Testis (tissue), 3 donors: ENCODE data around the gene MFAP5. TPM values are rescaled to one million over a fixed set of nuclear protein-coding genes. Genes with fewer than 3 reads are reported as not detected.

Source experiments
- DNase-seq: peaks from one replicate; pipeline ENCODE4 v3.0.0-alpha.2; 2019
- H3K27ac ChIP-seq, 2 donors: fragments of 200-600 bp; sonication (generic); one replicate each; pipeline ENCODE4 v1.5.1; 2019
- H3K27me3 ChIP-seq: fragments of 200-600 bp; sonication (generic); one replicate; pipeline ENCODE4 v1.5.1; 2019
- H3K36me3 ChIP-seq: fragments of 200-600 bp; sonication (generic); one replicate; pipeline ENCODE4 v1.5.1; 2017; ENCODE audit warnings: low read depth; ENCODE audit errors: missing control alignments
- H3K4me1 ChIP-seq: fragments of 200-600 bp; sonication (generic); one replicate; pipeline ENCODE4 v1.5.1; 2019
- H3K4me3 ChIP-seq, 2 donors: fragments of 200-600 bp; sonication (generic); one replicate each; pipeline ENCODE4 v1.5.1; 2017 to 2019
- H3K9me3 ChIP-seq: fragments of 200-600 bp; sonication (generic); one replicate; pipeline ENCODE4 v1.5.1; 2017
- POLR2A ChIP-seq: fragments of 450-650 bp; IDR thresholded peaks from one replicate; pipeline ENCODE4 v1.6.1; 2017; ENCODE audit warnings: antibody characterized with exemption, mild to moderate bottlenecking, moderate library complexity
- WGBS, 2 donors: methylation state at CpG; one replicate each; pipeline ENCODE4 v1.1.5; 2018; 5-methylcytosine and 5-hydroxymethylcytosine counted together
- intact Hi-C: fragments of 100-400 bp; cut with DNase I; formaldehyde crosslinking; loops from one replicate; pipeline ENCODE4 v1.15.1; 2023; ENCODE audit warnings: low total_unique reads
- polyA plus RNA-seq: library from polyadenylated mRNA; stranded (reverse); fragments of 350-450 nt; fragmentation: Illumina TruSeq; extraction: RNeasy Lipid Tissue Mini Kit (QIAGEN cat#74804); gene quantifications from one replicate; pipeline ENCODE4 v1.2.3, GENCODE V29; 2014; ENCODE audit warnings: low read depth, low replicate concordance; ENCODE audit not compliant: insufficient read depth
- total RNA-seq, 2 donors: library from RNA; depleted of rRNA; stranded (reverse); fragments of >200 nt; gene quantifications; one replicate each; pipeline ENCODE4 v1.2.3, GENCODE V29; 2016
- TF ChIP-seq, protein P1 (sequence below), 3 experiments: fragments of 450-650 bp in 2 of 3; fragments of 200-600 bp in 1 of 3; sonication (generic) in 1 of 3; IDR thresholded peaks; one replicate each; pipeline ENCODE4 v1.5.1; 2016 to 2019; ENCODE audit warnings: antibody characterized with exemption in 3 of 3, mild to moderate bottlenecking in 2 of 3, moderate library complexity in 1 of 3

Gene MFAP5
- total and polyA plus RNA-seq, 3 donors from 2014 or later: 3.8 to 41.1 (median 5.9) TPM

DNA sequence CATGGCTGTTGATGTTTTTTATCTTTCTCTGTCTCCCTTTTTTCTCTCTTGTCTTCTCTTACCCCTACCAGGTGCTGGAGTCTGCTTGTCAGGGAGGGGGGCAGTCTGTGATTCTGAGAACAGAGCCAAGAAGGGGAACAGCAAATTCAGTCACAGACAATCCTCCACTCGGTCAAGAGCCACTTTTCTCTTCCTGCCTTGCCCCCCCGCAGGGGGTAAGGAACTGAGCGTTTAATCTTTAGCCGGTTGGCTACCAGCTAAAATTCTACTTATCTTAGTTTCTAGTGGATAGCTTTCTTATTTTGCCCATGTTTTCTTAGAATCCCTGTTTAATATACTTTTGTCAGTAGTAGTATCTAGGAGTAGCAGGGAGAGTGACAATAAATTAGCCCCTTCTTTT lies 37.1 kb upstream of the MFAP5 start:
- intact Hi-C loops: no loop called here
- peaks cover 25% of the 10 kb centered on the region for H3K4me1 ChIP-seq
- WGBS, 2 donors: 9 to 21% methylated on average over 4 of the region's 4 CpGs
- no peak overlapping the region for H3K4me3 ChIP-seq
- no peaks in the 10 kb centered on the region for H3K9me3 ChIP-seq
- DNase-seq: peak; percentile 43
- peak overlapping the region; percentile 94 to 99 for H3K27ac ChIP-seq
- H3K27me3 ChIP-seq: no peaks in the 10 kb centered on the region
- H3K36me3 ChIP-seq: no peaks in the 10 kb centered on the region
- no peak for TF ChIP-seq POLR2A
- TF ChIP-seq, protein P1, sequence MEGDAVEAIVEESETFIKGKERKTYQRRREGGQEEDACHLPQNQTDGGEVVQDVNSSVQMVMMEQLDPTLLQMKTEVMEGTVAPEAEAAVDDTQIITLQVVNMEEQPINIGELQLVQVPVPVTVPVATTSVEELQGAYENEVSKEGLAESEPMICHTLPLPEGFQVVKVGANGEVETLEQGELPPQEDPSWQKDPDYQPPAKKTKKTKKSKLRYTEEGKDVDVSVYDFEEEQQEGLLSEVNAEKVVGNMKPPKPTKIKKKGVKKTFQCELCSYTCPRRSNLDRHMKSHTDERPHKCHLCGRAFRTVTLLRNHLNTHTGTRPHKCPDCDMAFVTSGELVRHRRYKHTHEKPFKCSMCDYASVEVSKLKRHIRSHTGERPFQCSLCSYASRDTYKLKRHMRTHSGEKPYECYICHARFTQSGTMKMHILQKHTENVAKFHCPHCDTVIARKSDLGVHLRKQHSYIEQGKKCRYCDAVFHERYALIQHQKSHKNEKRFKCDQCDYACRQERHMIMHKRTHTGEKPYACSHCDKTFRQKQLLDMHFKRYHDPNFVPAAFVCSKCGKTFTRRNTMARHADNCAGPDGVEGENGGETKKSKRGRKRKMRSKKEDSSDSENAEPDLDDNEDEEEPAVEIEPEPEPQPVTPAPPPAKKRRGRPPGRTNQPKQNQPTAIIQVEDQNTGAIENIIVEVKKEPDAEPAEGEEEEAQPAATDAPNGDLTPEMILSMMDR (IDR thresholded peaks at IDR 0.05): no peak

DNA sequence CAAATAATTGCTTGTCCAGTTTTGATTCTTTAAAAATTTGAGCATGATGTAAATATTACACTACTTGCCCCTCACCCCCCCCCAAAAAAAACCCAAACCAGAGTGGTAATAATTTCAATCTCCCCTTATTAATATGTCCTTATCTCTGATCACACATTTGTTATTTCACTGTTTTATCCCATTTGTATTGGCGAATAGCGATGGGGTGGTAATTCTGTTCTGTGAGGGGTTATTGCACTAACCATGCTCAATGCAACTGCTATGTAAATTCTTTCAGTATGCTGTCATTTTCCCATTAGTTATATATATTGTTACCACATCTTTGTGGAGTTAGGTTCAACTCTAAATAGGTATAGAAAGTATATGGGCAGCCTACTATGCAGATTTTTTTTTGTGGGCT lies 36.3 kb upstream of the MFAP5 start:
- no peaks in the 10 kb centered on the region for H3K27me3 ChIP-seq
- WGBS, 2 donors: 10 to 18% methylated on average over 2 of the region's 2 CpGs
- DNase-seq: no peak
- intact Hi-C loops: no loop called here
- H3K36me3 ChIP-seq: no peaks in the 10 kb centered on the region
- peak overlapping the region; percentile 94 to 99 for H3K27ac ChIP-seq
- peaks cover 25% of the 10 kb centered on the region for H3K4me1 ChIP-seq
- peak overlapping the region; percentile 91 to 98 for H3K4me3 ChIP-seq
- H3K9me3 ChIP-seq: no peaks in the 10 kb centered on the region
- TF ChIP-seq, protein P1 (IDR thresholded peaks at IDR 0.05): no peak
- TF ChIP-seq POLR2A: no peak

DNA sequence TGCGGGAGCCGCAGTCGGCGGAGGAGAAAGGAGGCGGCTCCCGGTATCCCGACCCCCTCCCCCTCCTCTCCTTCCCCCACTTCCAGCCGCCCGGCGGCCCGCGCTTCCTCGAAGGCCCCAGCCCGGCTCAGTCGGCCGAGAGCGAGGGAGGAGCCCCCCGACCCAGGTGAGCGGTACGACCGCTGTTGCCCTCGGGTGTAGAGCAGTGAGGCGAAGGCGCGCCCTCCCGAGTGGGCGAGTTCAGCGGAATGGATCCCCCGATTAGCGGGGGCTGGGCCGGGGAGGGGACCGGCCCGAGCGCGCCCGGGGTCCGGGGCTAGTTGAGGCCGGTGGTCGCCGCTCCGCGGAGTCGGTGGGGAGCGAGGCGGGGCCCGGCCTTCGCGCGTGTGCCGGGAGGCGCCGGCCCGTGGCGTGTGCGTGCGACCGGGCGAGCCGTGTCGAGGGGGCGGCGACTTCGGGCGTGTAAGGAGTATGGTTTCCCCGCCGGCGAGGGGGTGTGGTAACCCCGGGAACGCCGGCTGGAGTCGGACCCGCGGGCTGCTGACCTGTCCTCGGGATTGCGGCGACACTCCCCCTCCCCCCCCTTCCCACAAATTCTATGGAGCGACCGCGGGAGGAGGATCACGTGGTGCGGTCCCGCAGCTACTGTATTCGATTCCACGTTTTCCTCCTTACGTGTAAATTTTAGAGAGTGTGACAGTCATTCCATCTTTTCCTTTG lies 35.7 kb upstream of the MFAP5 start:
- peak overlapping the region; percentile 91 to 98 for H3K4me3 ChIP-seq
- H3K4me1 ChIP-seq: peaks cover 22% of the 10 kb centered on the region
- intact Hi-C loops: no loop called here
- peak overlapping the region; percentile 94 to 99 for H3K27ac ChIP-seq
- no peaks in the 10 kb centered on the region for H3K9me3 ChIP-seq
- TF ChIP-seq POLR2A: no peak
- TF ChIP-seq, protein P1 (IDR thresholded peaks at IDR 0.05): no peak
- 1% methylated on average over 12 to 84 of the region's 85 CpGs for WGBS, 2 donors
- H3K36me3 ChIP-seq: no peaks in the 10 kb centered on the region
- no peaks in the 10 kb centered on the region for H3K27me3 ChIP-seq
- peak; percentile 73 for DNase-seq

DNA sequence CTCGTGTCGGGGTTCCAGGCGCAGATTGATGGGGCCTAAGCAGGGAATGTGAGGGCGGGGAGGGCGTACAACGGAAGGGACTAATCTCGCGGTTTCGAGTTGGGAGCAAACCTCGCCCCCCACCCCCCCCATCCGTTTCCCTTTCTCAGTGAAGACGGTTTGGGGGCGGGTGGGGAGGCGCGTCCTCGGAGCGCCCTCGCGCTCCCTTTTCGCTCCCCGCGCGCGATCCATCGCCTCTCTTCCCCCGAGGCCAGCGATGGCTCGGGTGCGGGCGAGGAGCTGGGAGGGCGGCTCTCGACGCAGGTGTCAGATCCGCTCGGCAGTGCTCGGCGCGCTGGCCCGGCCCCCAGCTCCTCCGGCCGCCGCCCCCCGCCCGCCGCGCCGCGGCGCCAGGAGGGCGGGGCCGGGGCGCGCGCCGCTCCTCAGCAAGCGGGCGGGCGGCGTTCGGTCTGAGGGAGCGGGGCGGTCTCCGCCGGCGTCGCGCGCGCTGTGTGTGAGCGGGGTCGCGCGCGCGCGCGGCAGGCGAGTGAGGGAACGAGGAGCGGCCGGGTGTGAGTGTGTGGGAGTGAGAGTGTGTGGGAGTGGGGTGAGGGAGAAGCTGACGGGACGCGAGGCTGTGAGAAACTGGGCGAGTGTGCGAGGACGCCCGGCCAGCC lies 35.0 kb upstream of the MFAP5 start, which contains the start of gene RIMKLB:
TSS of gene RIMKLB (plus strand) at position 516 of the 656 bp plus-strand sequence. CDS start 15,876 bp downstream, outside the sequence.
- H3K36me3 ChIP-seq: no peaks in the 10 kb centered on the region
- TF ChIP-seq, protein P1 (IDR thresholded peaks at IDR 0.05): no peak
- peak; percentile 56 for TF ChIP-seq POLR2A
- WGBS, 2 donors: 1% methylated on average over 20 to 77 of the region's 88 CpGs
- H3K27me3 ChIP-seq: no peaks in the 10 kb centered on the region
- H3K4me1 ChIP-seq: peaks cover 15% of the 10 kb centered on the region
- no peaks in the 10 kb centered on the region for H3K9me3 ChIP-seq
- peak within 1 kb of the TSS; percentile 94 to 99 for H3K27ac ChIP-seq
- peak; percentile 93 for DNase-seq
- intact Hi-C loops: no loop called here
- H3K4me3 ChIP-seq: peak within 1 kb of the TSS; percentile 91 to 98
